PC-9 (cell line): ENCODE results near the gene CSGALNACT2. TPM values are rescaled to one million over a fixed set of nuclear protein-coding genes. Genes with fewer than 3 reads are reported as not detected.

Experiments
- BruUV-seq: library from RNA; stranded (reverse); fragments of 400-500 nt; replicated peaks from 2 replicates; lab custom pipeline; 2021; lab: Mats Ljungman, UMichigan
- CTCF ChIA-PET: fragments of 300-600 bp; sonication (Branson Sonifier 250); formaldehyde crosslinking; loops from one replicate; lab custom pipeline; 2022; ENCODE audit warnings: antibody characterized with exemption; lab: Charles Lee
- POLR2A ChIA-PET: fragments of 300-600 bp; sonication (Branson Sonifier 250); formaldehyde crosslinking; loops from one replicate; lab custom pipeline; 2022; ENCODE audit warnings: antibody characterized with exemption; ENCODE audit not compliant: unreplicated experiment; lab: Charles Lee
- DNase-seq, 2 experiments: peaks; one replicate each; pipeline versions ENCODE4 v3.0.0 to v3.0.0-alpha.2; 2015 to 2022; ENCODE audit warnings: mixed read lengths in 1 of 2
- H2AFZ ChIP-seq: fragments of 200-600 bp; sonication (generic); 2 replicates; pipeline ENCODE4 v1.8.1; 2017; ENCODE audit warnings: antibody characterized with exemption
- H3F3A ChIP-seq: fragments of 200-600 bp; sonication (generic); 2 replicates; pipeline ENCODE4 v1.8.1; 2017; ENCODE audit warnings: antibody characterized with exemption, mild to moderate bottlenecking, low read depth; ENCODE audit not compliant: insufficient read depth
- H3K27ac ChIP-seq: fragments of 200-600 bp; sonication (generic); 2 replicates; pipeline ENCODE4 v1.6.1; 2016; ENCODE audit warnings: mixed run types
- H3K27me3 ChIP-seq: fragments of 200-600 bp; sonication (generic); 2 replicates; pipeline ENCODE4 v1.6.1; 2016; ENCODE audit warnings: low read depth, mixed run types; ENCODE audit not compliant: insufficient read depth
- H3K36me3 ChIP-seq: fragments of 200-600 bp; sonication (generic); 2 replicates; pipeline ENCODE4 v1.6.1; 2016; ENCODE audit warnings: low read depth, mixed run types
- H3K4me1 ChIP-seq: fragments of 200-600 bp; sonication (generic); replicated peaks from 2 replicates; pipeline ENCODE4 v1.6.1; 2016; ENCODE audit warnings: mixed run types; ENCODE audit not compliant: insufficient read depth
- H3K4me2 ChIP-seq: fragments of 200-600 bp; sonication (generic); 2 replicates; pipeline ENCODE4 v1.6.1; 2017; ENCODE audit warnings: mixed run types
- H3K4me3 ChIP-seq: fragments of 200-600 bp; sonication (generic); 2 replicates; pipeline ENCODE4 v1.6.1; 2016; ENCODE audit warnings: mixed run types
- H3K79me2 ChIP-seq: fragments of 200-600 bp; sonication (generic); 2 replicates; pipeline ENCODE4 v1.6.1; 2017; ENCODE audit warnings: low read depth, mixed run types
- H3K9me2 ChIP-seq: fragments of 200-600 bp; sonication (generic); 2 replicates; pipeline ENCODE4 v1.8.1; 2017; ENCODE audit warnings: mild to moderate bottlenecking; ENCODE audit not compliant: insufficient read depth
- H3K9me3 ChIP-seq: fragments of 200-600 bp; sonication (generic); 2 replicates; pipeline ENCODE4 v1.8.1; 2016; ENCODE audit warnings: low read depth; ENCODE audit not compliant: insufficient read depth
- H4K20me1 ChIP-seq: fragments of 200-600 bp; sonication (generic); 2 replicates; pipeline ENCODE4 v1.8.1; 2017; ENCODE audit not compliant: insufficient read depth
- EZH2 ChIP-seq: fragments of 200-600 bp; sonication (generic); IDR thresholded peaks from 2 replicates; pipeline ENCODE4 v1.8.0; 2017; ENCODE audit warnings: antibody characterized with exemption, low read depth
- intact Hi-C: fragments of 100-400 bp; cut with micrococcal nuclease; formaldehyde crosslinking; loops from one replicate; pipeline ENCODE4 v1.10.0; 2022; ENCODE audit not compliant: unreplicated experiment
- total RNA-seq: library from RNA; stranded (reverse); gene quantifications from 2 replicates; pipeline ENCODE4 v1.2.3, GENCODE V29; 2021
- TF ChIP-seq, protein P1 (sequence below): fragments of 200-600 bp; sonication (generic); conservative IDR thresholded peaks from 2 replicates; pipeline ENCODE4 v1.6.1; 2017; ENCODE audit warnings: mixed run types, antibody characterized with exemption, mild to moderate bottlenecking, moderate library complexity

CSGALNACT2 gene
- total RNA-seq, 1 experiment from 2014 or later, result 7.2 TPM

DNA sequence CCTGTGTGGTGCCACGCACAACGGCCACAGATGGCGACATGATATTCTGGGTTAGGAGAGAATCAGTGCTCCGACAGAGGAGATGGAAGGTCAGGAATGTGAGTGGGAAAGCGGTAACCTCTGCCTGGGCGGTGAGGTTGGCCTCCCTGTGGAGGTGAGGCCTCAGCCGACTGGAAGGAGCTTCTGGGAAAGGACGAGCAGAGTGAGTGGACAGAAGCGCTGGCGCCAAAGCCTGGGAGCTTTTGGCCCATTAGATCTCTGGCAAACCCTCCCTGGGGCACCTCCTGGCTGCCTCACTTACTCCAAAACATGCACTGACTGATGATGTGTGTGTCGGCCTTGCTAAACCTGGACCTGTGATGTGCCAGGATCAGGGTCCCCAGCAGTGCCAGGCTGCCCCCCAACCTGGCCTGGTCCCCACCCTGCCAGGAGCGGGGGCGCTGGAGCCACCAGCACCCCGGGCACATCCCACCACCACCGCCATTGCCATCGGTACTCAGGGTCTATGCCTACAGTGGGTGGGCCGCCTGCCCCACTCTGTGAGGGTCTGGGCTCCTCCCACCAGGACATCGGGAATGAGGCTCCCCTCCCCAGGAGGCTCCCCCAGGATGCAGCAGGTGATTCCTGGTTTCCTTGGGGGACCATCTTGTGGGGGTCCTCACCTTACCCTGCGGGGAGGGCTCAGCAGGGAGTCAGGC lies 77.7 kb downstream of the CSGALNACT2 start:
- DNase-seq, result no peak
- POLR2A ChIA-PET, result no interaction called here
- Histone ChIP-seq H3K4me2 (no peak overlapping the region), H3K4me3 (no peak overlapping the region), H3K27ac (no peak overlapping the region), H3K9me2 (no peaks in the 10 kb centered on the region), H3K79me2 (no peaks in the 10 kb centered on the region), H3K27me3 (peaks cover 3% of the 10 kb centered on the region), H3K9me3 (no peaks in the 10 kb centered on the region), H2AFZ (no peak overlapping the region), H3F3A (no peaks in the 10 kb centered on the region; the same call in 1 of the 2 replicates), H3K36me3 (no peaks in the 10 kb centered on the region), H4K20me1 (no peaks in the 10 kb centered on the region), H3K4me1 (no peaks in the 10 kb centered on the region)
- intact Hi-C loops, result no loop called here
- BruUV-seq, result no TSS peak
- no peak for TF ChIP-seq EZH2
- TF ChIP-seq, protein P1, sequence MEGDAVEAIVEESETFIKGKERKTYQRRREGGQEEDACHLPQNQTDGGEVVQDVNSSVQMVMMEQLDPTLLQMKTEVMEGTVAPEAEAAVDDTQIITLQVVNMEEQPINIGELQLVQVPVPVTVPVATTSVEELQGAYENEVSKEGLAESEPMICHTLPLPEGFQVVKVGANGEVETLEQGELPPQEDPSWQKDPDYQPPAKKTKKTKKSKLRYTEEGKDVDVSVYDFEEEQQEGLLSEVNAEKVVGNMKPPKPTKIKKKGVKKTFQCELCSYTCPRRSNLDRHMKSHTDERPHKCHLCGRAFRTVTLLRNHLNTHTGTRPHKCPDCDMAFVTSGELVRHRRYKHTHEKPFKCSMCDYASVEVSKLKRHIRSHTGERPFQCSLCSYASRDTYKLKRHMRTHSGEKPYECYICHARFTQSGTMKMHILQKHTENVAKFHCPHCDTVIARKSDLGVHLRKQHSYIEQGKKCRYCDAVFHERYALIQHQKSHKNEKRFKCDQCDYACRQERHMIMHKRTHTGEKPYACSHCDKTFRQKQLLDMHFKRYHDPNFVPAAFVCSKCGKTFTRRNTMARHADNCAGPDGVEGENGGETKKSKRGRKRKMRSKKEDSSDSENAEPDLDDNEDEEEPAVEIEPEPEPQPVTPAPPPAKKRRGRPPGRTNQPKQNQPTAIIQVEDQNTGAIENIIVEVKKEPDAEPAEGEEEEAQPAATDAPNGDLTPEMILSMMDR, result no peak
- CTCF ChIA-PET, result no interaction called here

GRCh38 chr10:43216931-43217562 lies 78.8 kb downstream of the CSGALNACT2 start:
- Histone ChIP-seq H3K4me1 (no peaks in the 10 kb centered on the region), H3K9me2 (no peaks in the 10 kb centered on the region), H3K27ac (no peak overlapping the region), H2AFZ (no peak overlapping the region), H3K27me3 (peaks cover 3% of the 10 kb centered on the region), H3K36me3 (no peaks in the 10 kb centered on the region), H3K4me2 (no peak overlapping the region), H4K20me1 (no peaks in the 10 kb centered on the region), H3K4me3 (no peak overlapping the region), H3K9me3 (no peaks in the 10 kb centered on the region), H3F3A (no peaks in the 10 kb centered on the region; the same call in 1 of the 2 replicates), H3K79me2 (no peaks in the 10 kb centered on the region)
- intact Hi-C loops, result no loop called here
- no peak for DNase-seq
- TF ChIP-seq EZH2, result no peak
- TF ChIP-seq, protein P1, result no peak
- POLR2A ChIA-PET, result no interaction called here
- CTCF ChIA-PET, result no interaction called here
- BruUV-seq, result no TSS peak

- no peak for TF ChIP-seq EZH2
- TF ChIP-seq, protein P1, result no peak
- no peak for DNase-seq
- H3K4me2 ChIP-seq, result no peak overlapping the region
- no peaks in the 10 kb centered on the region for H4K20me1 ChIP-seq
- no peak overlapping the region for H2AFZ ChIP-seq
- H3K27ac ChIP-seq, result no peak overlapping the region
- ChIA-PET POLR2A (no interaction called here), CTCF (no interaction called here)
- H3K27me3 ChIP-seq, result peaks cover 3% of the 10 kb centered on the region
- H3K4me1 ChIP-seq, result no peaks in the 10 kb centered on the region
- intact Hi-C loops, result no loop called here
- no peaks in the 10 kb centered on the region for H3K79me2 ChIP-seq
- H3K9me3 ChIP-seq, result no peaks in the 10 kb centered on the region
- no peaks in the 10 kb centered on the region; the same call in 1 of the 2 replicates for H3F3A ChIP-seq
- no peak overlapping the region for H3K4me3 ChIP-seq
- no TSS peak for BruUV-seq
- no peaks in the 10 kb centered on the region for H3K36me3 ChIP-seq
- no peaks in the 10 kb centered on the region for H3K9me2 ChIP-seq
Observed at GRCh38 chr10:43217563-43218205, 79.4 kb downstream of the CSGALNACT2 start.
